GM23248 (cell line): ENCODE measurements around the gene EDN3. TPM values are rescaled to one million over a fixed set of nuclear protein-coding genes. Genes with fewer than 3 reads are reported as not detected.
"Not testable (repeated sequence)": the region's sequence is repeated elsewhere in the genome, so short reads cannot be mapped to it uniquely, and the experiment has no call there.

Source experiments
- DNase-seq: peaks from one replicate; pipeline ENCODE4 v3.0.0-alpha.2; 2015
- H2AFZ ChIP-seq: fragments of 200-600 bp; sonication (generic); 2 replicates; pipeline ENCODE4 v1.6.1; 2016; ENCODE audit warnings: antibody characterized with exemption
- H3F3A ChIP-seq: fragments of 200-600 bp; sonication (generic); 2 replicates; pipeline ENCODE4 v1.6.1; 2016; ENCODE audit warnings: mild to moderate bottlenecking, antibody characterized with exemption, mixed run types; ENCODE audit not compliant: insufficient read depth
- H3K27ac ChIP-seq: fragments of 200-600 bp; sonication (generic); 2 replicates; pipeline ENCODE4 v1.5.1; 2016; ENCODE audit warnings: mild to moderate bottlenecking
- H3K27me3 ChIP-seq: fragments of 200-600 bp; sonication (generic); replicated peaks from 2 replicates; pipeline ENCODE4 v1.6.1; 2016; ENCODE audit warnings: mild to moderate bottlenecking; ENCODE audit not compliant: insufficient read depth
- H3K36me3 ChIP-seq: fragments of 200-600 bp; sonication (generic); 2 replicates; pipeline ENCODE4 v1.6.1; 2016; ENCODE audit warnings: low read depth, mild to moderate bottlenecking
- H3K4me1 ChIP-seq: fragments of 200-600 bp; sonication (generic); 2 replicates; pipeline ENCODE4 v1.6.1; 2016; ENCODE audit warnings: mild to moderate bottlenecking; ENCODE audit not compliant: insufficient read depth
- H3K4me2 ChIP-seq: fragments of 200-600 bp; sonication (generic); one replicate; pipeline ENCODE4 v1.6.1; 2016; ENCODE audit warnings: mild to moderate bottlenecking; ENCODE audit not compliant: unreplicated experiment
- H3K4me3 ChIP-seq: fragments of 200-600 bp; sonication (generic); 2 replicates; pipeline ENCODE4 v1.5.1; 2016; ENCODE audit warnings: mild to moderate bottlenecking
- H3K79me2 ChIP-seq: fragments of 200-600 bp; sonication (generic); 2 replicates; pipeline ENCODE4 v1.6.1; 2016; ENCODE audit warnings: mild to moderate bottlenecking; ENCODE audit not compliant: insufficient read depth
- H3K9ac ChIP-seq: fragments of 200-600 bp; sonication (generic); 2 replicates; pipeline ENCODE4 v1.6.1; 2016; ENCODE audit warnings: mild to moderate bottlenecking
- H3K9me2 ChIP-seq: fragments of 200-600 bp; sonication (generic); 2 replicates; pipeline ENCODE4 v1.6.1; 2016; ENCODE audit warnings: mixed run types, mild to moderate bottlenecking, moderate library complexity; ENCODE audit not compliant: insufficient read depth
- H3K9me3 ChIP-seq: fragments of 200-600 bp; sonication (generic); one replicate; pipeline ENCODE4 v1.6.1; 2017; ENCODE audit warnings: low read depth
- H4K20me1 ChIP-seq: fragments of 200-600 bp; sonication (generic); 2 replicates; pipeline ENCODE4 v1.6.0; 2016; ENCODE audit not compliant: insufficient read depth
- EZH2 ChIP-seq: fragments of 200-600 bp; sonication (generic); IDR thresholded peaks from 2 replicates; pipeline ENCODE4 v1.6.1; 2018; ENCODE audit warnings: antibody characterized with exemption, mild to moderate bottlenecking; ENCODE audit not compliant: insufficient read depth, poor library complexity, severe bottlenecking
- EZH2phosphoT487 ChIP-seq: fragments of 200-600 bp; sonication (generic); IDR thresholded peaks from 2 replicates; pipeline ENCODE4 v1.6.1; 2018; ENCODE audit warnings: antibody characterized with exemption, moderate library complexity, mild to moderate bottlenecking, low read depth; ENCODE audit not compliant: insufficient read depth
- WGBS, 2 experiments: methylation state at CpG; one replicate each; pipeline ENCODE4 v1.1.6; 2015 to 2017; ENCODE audit warnings: low lambda C conversion rate in 2 of 2, low coverage in 1 of 2; ENCODE audit errors: missing lambda C conversion rate in 2 of 2; 5-methylcytosine and 5-hydroxymethylcytosine counted together
- in situ Hi-C: fragments of 300-500 bp; cut with MboI; formaldehyde crosslinking; loops from 2 replicates; pipeline ENCODE4 v1.15.0; 2020
- polyA plus RNA-seq: library from polyadenylated mRNA; unstranded; fragments of >200 nt; fragmentation: Nextera tagmentation; extraction: Ambion mirVana; gene quantifications from 2 replicates; pipeline ENCODE4 v1.2.1, GENCODE V29; 2016
- total RNA-seq: library from RNA; depleted of rRNA; stranded (reverse); fragments of >200 nt; shearing (Covaris generic); gene quantifications from 2 replicates; pipeline ENCODE4 v1.2.3, GENCODE V29; 2014

Gene EDN3
- total and polyA plus RNA-seq, 2 experiments from 2014 or later = not detected

GRCh38 chr20:59340201-59340885, 39.9 kb downstream of the EDN3 start:
- Histone ChIP-seq H3K4me2 (no peak overlapping the region), H3K9me2 (no peaks in the 10 kb centered on the region), H3K9me3 (no peaks in the 10 kb centered on the region), H3K27ac (no peak overlapping the region), H3F3A (no peaks in the 10 kb centered on the region), H3K36me3 (no peaks in the 10 kb centered on the region), H4K20me1 (no peaks in the 10 kb centered on the region), H3K4me3 (no peak overlapping the region), H3K4me1 (no peaks in the 10 kb centered on the region), H3K79me2 (no peaks in the 10 kb centered on the region), H3K27me3 (no peaks in the 10 kb centered on the region), H3K9ac (no peak overlapping the region), H2AFZ (no peak overlapping the region)
- in situ Hi-C loops = no loop called here
- no peak for TF ChIP-seq EZH2phosphoT487
- TF ChIP-seq EZH2 = no peak
- DNase-seq = no peak
- WGBS, 2 experiments = 2 to 3% methylated on average over 12 of the region's 12 CpGs

GRCh38 chr20:59341285-59342022, 41.0 kb downstream of the EDN3 start:
- DNase-seq, H3K4me3 ChIP-seq, H3K9me3 ChIP-seq, H4K20me1 ChIP-seq, H2AFZ ChIP-seq, H3K27ac ChIP-seq, H3K36me3 ChIP-seq, in situ Hi-C loops, H3K79me2 ChIP-seq, H3K27me3 ChIP-seq, H3K9ac ChIP-seq, H3K4me1 ChIP-seq, H3K4me2 ChIP-seq, H3K9me2 ChIP-seq, H3F3A ChIP-seq: not testable (repeated sequence)
- 51 to 64% methylated on average over 2 to 4 of the region's 4 CpGs for WGBS, 2 experiments

- TF ChIP-seq EZH2phosphoT487 = no peak
- no peak for TF ChIP-seq EZH2
- WGBS, 2 experiments = 34 to 36% methylated on average over 28 of the region's 28 CpGs
- no peak for DNase-seq
- Histone ChIP-seq H3K4me2 (no peak overlapping the region), H3K36me3 (no peaks in the 10 kb centered on the region), H3K4me3 (no peak overlapping the region), H4K20me1 (no peaks in the 10 kb centered on the region), H3K79me2 (no peaks in the 10 kb centered on the region), H3K27me3 (no peaks in the 10 kb centered on the region), H3K27ac (no peak overlapping the region), H2AFZ (no peak overlapping the region), H3K4me1 (no peaks in the 10 kb centered on the region), H3K9me2 (no peaks in the 10 kb centered on the region), H3F3A (no peaks in the 10 kb centered on the region), H3K9ac (no peak overlapping the region), H3K9me3 (no peaks in the 10 kb centered on the region)
- in situ Hi-C loops = no loop called here
These were observed 41.9 kb downstream of the EDN3 start for GRCh38 chr20:59342023-59342957.

- H3F3A ChIP-seq = no peaks in the 10 kb centered on the region
- no peaks in the 10 kb centered on the region for H4K20me1 ChIP-seq
- H3K27me3 ChIP-seq = no peaks in the 10 kb centered on the region
- H3K4me2 ChIP-seq = no peak overlapping the region
- no peaks in the 10 kb centered on the region for H3K9me3 ChIP-seq
- no peak for DNase-seq
- 20 to 36% methylated on average over 2 of the region's 2 CpGs for WGBS, 2 experiments
- H3K27ac ChIP-seq = no peak overlapping the region
- no peaks in the 10 kb centered on the region for H3K9me2 ChIP-seq
- TF ChIP-seq EZH2 (no peak), EZH2phosphoT487 (no peak)
- in situ Hi-C loops = no loop called here
- no peaks in the 10 kb centered on the region for H3K79me2 ChIP-seq
- no peaks in the 10 kb centered on the region for H3K4me1 ChIP-seq
- no peak overlapping the region for H3K4me3 ChIP-seq
- H3K36me3 ChIP-seq = no peaks in the 10 kb centered on the region
- no peak overlapping the region for H2AFZ ChIP-seq
- H3K9ac ChIP-seq = no peak overlapping the region
These were observed 45.6 kb downstream of the EDN3 start for GRCh38 chr20:59346061-59346460.
